Measurements from ENCODE around the gene LEAP2. TPM values are rescaled to one million over a fixed set of nuclear protein-coding genes. Genes with fewer than 3 reads are reported as not detected.

The LEAP2 gene
- total and polyA plus RNA-seq, 2 of the 8 experiments (the other 6 are each of a cell fraction or from before 2014, with no cell fraction given), result 1.8 to 2.9 TPM

DNA sequence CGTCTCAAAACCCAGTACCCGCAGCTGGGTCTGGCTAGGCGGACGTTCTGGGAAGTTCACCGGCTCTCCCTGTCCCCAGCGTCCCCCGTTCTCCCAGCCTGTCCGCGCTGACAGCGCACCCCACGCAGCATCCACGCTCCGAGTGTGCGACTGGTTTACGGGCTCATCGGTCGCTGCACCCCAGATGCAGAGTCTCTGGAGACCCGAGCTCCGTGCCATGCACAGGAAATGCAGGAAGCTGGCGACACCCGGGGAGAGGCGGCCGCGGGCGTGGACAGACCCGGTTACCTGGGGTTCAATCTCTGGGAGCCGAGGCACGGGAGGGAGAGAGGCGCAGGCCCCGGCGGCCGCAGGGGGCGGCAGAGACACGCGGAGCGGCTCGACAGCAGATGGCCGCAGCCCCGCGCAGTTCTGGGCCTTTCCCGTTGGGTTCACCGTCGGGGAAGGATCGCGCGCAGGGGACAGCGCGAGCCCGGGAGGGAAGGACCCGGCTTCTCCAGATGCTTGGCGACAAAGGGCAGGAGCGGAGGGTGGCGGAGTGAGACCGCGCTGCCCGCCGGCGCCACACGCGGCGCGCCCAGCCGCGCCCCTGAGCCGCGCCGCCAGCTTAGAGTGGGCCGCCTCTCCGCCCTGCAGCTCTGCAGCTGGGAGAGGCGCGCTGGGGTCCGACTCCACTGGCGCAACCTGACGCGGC is 43.6 kb upstream of the LEAP2 start (continued):
- TF ChIP-seq, protein P1, sequence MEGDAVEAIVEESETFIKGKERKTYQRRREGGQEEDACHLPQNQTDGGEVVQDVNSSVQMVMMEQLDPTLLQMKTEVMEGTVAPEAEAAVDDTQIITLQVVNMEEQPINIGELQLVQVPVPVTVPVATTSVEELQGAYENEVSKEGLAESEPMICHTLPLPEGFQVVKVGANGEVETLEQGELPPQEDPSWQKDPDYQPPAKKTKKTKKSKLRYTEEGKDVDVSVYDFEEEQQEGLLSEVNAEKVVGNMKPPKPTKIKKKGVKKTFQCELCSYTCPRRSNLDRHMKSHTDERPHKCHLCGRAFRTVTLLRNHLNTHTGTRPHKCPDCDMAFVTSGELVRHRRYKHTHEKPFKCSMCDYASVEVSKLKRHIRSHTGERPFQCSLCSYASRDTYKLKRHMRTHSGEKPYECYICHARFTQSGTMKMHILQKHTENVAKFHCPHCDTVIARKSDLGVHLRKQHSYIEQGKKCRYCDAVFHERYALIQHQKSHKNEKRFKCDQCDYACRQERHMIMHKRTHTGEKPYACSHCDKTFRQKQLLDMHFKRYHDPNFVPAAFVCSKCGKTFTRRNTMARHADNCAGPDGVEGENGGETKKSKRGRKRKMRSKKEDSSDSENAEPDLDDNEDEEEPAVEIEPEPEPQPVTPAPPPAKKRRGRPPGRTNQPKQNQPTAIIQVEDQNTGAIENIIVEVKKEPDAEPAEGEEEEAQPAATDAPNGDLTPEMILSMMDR (IDR thresholded peaks at IDR 0.05; ENCODE audit: control extremely low read depth in 1 of 3, insufficient read depth in 1 of 3, low read depth in 1 of 3, low read length in 3 of 3), result peak in 2 of 3 experiments; percentile 70 to 80; a peak in 3 of 4 replicates
- TF ChIP-seq POLR2AphosphoS5 (IDR thresholded peaks at IDR 0.05; ENCODE audit: low read depth, low read length) (no peak), SIN3A (conservative IDR thresholded peaks at IDR 0.05 in 1 of 2, IDR thresholded peaks at IDR 0.05 in 1 of 2; ENCODE audit: low read depth in 1 of 2, low read length in 2 of 2) (peak in 1 of 2 experiments; percentile 47; a peak in 1 of 4 replicates)

Measured in H1 (cell line).